Measurements from ENCODE around the gene ZNF710. TPM values are rescaled to one million over a fixed set of nuclear protein-coding genes. Genes with fewer than 3 reads are reported as not detected.

The ZNF710 gene
- total RNA-seq, 1 donor from 2014 or later = 34.7 TPM

GRCh38 chr15:90072978-90073640 is 72.0 kb downstream of the ZNF710 start:
- Mint-ChIP-seq H3K4me1 (ENCODE audit: unreplicated experiment) (peaks cover 12% of the 10 kb centered on the region), H3K9me3 (no peaks in the 10 kb centered on the region), H3K27me3 (no peaks in the 10 kb centered on the region), H3K4me3 (no peak overlapping the region), H3K27ac (no peak overlapping the region), H3K36me3 (peaks cover 10% of the 10 kb centered on the region)
- DNase-seq (ENCODE audit: extremely low spot score, unreplicated experiment) = no peak
- no peak for TF ChIP-seq CTCF (conservative IDR thresholded peaks at IDR 0.05)

GRCh38 chr15:90074023-90074422 is 72.9 kb downstream of the ZNF710 start:
- Mint-ChIP-seq H3K36me3 (peaks cover 10% of the 10 kb centered on the region), H3K9me3 (no peaks in the 10 kb centered on the region), H3K27ac (peak overlapping the region; percentile 62), H3K4me1 (ENCODE audit: unreplicated experiment) (peaks cover 12% of the 10 kb centered on the region), H3K4me3 (no peak overlapping the region), H3K27me3 (no peaks in the 10 kb centered on the region)
- no peak for DNase-seq (ENCODE audit: extremely low spot score, unreplicated experiment)
- TF ChIP-seq CTCF (conservative IDR thresholded peaks at IDR 0.05) = no peak

- Mint-ChIP-seq H3K4me3 (no peak overlapping the region), H3K27ac (peak overlapping the region; percentile 86), H3K36me3 (peaks cover 7% of the 10 kb centered on the region), H3K27me3 (no peaks in the 10 kb centered on the region), H3K9me3 (no peaks in the 10 kb centered on the region), H3K4me1 (ENCODE audit: unreplicated experiment) (peaks cover 12% of the 10 kb centered on the region)
- TF ChIP-seq CTCF (conservative IDR thresholded peaks at IDR 0.05) = no peak
- no peak for DNase-seq (ENCODE audit: extremely low spot score, unreplicated experiment)
Measured at GRCh38 chr15:90074916-90075315, 73.8 kb downstream of the ZNF710 start.

DNA sequence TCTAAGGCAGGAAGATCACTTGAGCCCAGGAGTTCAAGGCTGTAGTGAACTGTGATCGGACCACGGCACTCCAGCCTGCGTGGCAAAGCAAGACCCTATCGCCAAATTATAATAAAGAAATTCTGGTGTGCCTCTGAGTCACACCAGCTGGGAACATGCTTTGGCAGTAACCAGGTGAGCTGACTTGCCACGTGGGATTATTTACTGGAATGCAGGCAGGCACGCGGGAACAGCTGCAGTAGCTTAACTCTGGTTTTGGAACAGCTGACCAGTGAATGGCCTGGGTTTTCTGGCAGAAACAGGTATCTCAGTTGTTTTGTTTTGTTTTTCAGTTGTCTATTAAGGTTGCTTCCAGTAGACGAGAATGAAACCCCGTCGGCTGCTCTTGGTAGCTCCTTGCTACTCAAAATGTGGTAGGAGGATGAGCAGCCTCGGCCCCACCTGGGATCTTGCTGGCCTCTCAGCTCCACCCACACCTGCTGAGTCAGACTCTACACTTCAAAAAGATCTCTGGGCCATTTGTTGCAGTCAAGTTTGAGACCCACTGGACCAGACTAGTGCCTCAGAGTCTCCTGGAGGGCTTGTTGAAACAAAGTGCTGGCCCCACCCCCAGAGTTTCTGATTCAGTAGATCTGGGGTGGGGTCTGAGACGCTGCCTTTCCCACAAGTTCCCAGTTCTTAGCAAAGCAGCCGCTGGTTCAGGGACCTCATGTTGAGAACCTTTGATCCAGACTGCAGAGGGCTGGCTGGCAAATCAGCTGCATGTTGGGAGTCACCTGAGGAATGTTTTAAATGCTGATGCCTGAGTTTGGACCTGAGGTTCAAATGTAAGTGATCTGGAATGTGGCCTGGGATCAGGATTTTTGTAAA is 74.5 kb downstream of the ZNF710 start:
- no peak for DNase-seq (ENCODE audit: extremely low spot score, unreplicated experiment)
- H3K27ac Mint-ChIP-seq = peak overlapping the region; percentile 86

GRCh38 chr15:90076716-90077115 is 75.6 kb downstream of the ZNF710 start:
- no peak for DNase-seq (ENCODE audit: extremely low spot score, unreplicated experiment)
- Mint-ChIP-seq H3K4me3 (no peak overlapping the region), H3K4me1 (ENCODE audit: unreplicated experiment) (peaks cover 12% of the 10 kb centered on the region), H3K27me3 (no peaks in the 10 kb centered on the region), H3K27ac (peak overlapping the region; percentile 77), H3K9me3 (no peaks in the 10 kb centered on the region), H3K36me3 (peaks cover 7% of the 10 kb centered on the region)
- no peak for TF ChIP-seq CTCF (conservative IDR thresholded peaks at IDR 0.05)

More for the DNA sequence above, 74.5 kb downstream of the ZNF710 start:
- H3K36me3 Mint-ChIP-seq = peaks cover 7% of the 10 kb centered on the region
- H3K27me3 Mint-ChIP-seq = no peaks in the 10 kb centered on the region
- no peaks in the 10 kb centered on the region for H3K9me3 Mint-ChIP-seq
- TF ChIP-seq CTCF (conservative IDR thresholded peaks at IDR 0.05) = no peak
- peaks cover 12% of the 10 kb centered on the region for H3K4me1 Mint-ChIP-seq (ENCODE audit: unreplicated experiment)
- H3K4me3 Mint-ChIP-seq = peak overlapping the region; percentile 22
